Bronchial epithelial cell (primary cell): ENCODE data around the gene TEX29. TPM values are rescaled to one million over a fixed set of nuclear protein-coding genes. Genes with fewer than 3 reads are reported as not detected.

Experiments used
- DNase-seq: peaks from one replicate; pipeline ENCODE4 v3.0.0-alpha.2; 2010; ENCODE audit warnings: low read depth
- FAIRE-seq: peaks from 2 replicates; lab custom pipeline; 2011; peaks lifted over from hg19 to GRCh38; lab: Jason Lieb, UNC
- H3K27me3 ChIP-seq: 2 replicates; pipeline ENCODE4 v1.5.1; 2011; ENCODE audit warnings: low read length; ENCODE audit not compliant: control insufficient read depth, insufficient read depth
- H3K36me3 ChIP-seq: 2 replicates; pipeline ENCODE4 v1.5.1; 2011; ENCODE audit warnings: low read length; ENCODE audit not compliant: control insufficient read depth, insufficient read depth
- H3K4me3 ChIP-seq: 2 replicates; pipeline ENCODE4 v1.5.1; 2011; ENCODE audit warnings: mild to moderate bottlenecking, low read depth, low read length, control low read depth
- total RNA-seq: library from RNA; depleted of rRNA; stranded (reverse); fragments of >200 nt; gene quantifications from 2 replicates; pipeline ENCODE4 v1.2.1, GENCODE V29; 2014
- TF ChIP-seq, protein P1 (sequence below): IDR thresholded peaks from 2 replicates; pipeline ENCODE4 v1.5.1; 2011; ENCODE audit warnings: mild to moderate bottlenecking, moderate library complexity, low read length, control low read depth, inconsistent platforms; ENCODE audit not compliant: insufficient read depth, severe bottlenecking

TEX29 gene
- total RNA-seq, 1 donor from 2014 or later: not detected

DNA sequence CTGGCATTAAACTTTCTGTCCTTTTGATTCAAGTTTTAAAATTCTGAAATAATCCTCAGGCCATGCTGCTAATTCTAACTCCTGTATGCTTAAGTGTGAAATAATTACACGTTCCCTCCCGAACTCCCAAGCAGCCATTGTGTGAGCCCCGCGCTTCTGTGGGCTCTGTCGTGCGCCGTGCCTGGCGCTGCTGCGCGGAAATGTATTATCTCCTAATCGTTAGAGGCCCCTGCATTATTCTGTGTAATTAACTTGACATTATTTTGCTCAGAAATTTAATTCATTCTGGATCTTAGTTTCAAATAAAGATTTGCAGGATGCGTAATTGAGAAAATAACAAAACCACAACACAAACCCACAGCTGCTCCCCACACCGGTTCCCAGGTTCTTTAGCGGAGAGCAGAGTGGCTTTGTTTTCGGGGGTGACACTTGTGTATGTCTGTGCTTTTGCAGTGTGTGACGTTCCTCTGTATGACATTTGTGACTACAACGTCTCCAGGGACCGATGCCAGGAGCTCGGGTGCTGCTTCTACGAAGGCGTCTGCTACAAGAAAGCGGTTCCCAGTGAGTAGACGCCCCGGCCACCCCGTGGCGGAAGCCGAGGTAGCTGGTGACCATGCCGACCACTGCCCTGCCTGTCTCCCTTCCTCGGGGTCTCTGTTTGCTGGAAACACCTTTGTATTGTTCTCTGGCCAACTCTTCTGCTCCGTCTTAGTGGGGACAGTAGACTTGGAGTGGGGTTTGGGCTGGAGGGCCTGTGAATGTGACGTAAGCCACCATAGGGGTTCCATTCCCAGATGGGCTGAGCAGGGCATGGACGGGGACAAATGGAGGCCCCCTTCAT, 7.5 kb downstream of the TEX29 start:
- DNase-seq (no peak), FAIRE-seq (no peak)
- TF ChIP-seq, protein P1, sequence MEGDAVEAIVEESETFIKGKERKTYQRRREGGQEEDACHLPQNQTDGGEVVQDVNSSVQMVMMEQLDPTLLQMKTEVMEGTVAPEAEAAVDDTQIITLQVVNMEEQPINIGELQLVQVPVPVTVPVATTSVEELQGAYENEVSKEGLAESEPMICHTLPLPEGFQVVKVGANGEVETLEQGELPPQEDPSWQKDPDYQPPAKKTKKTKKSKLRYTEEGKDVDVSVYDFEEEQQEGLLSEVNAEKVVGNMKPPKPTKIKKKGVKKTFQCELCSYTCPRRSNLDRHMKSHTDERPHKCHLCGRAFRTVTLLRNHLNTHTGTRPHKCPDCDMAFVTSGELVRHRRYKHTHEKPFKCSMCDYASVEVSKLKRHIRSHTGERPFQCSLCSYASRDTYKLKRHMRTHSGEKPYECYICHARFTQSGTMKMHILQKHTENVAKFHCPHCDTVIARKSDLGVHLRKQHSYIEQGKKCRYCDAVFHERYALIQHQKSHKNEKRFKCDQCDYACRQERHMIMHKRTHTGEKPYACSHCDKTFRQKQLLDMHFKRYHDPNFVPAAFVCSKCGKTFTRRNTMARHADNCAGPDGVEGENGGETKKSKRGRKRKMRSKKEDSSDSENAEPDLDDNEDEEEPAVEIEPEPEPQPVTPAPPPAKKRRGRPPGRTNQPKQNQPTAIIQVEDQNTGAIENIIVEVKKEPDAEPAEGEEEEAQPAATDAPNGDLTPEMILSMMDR: no peak
- H3K27me3 ChIP-seq: no peaks in the 10 kb centered on the region
- H3K36me3 ChIP-seq: no peaks in the 10 kb centered on the region
- no peak overlapping the region for H3K4me3 ChIP-seq

DNA sequence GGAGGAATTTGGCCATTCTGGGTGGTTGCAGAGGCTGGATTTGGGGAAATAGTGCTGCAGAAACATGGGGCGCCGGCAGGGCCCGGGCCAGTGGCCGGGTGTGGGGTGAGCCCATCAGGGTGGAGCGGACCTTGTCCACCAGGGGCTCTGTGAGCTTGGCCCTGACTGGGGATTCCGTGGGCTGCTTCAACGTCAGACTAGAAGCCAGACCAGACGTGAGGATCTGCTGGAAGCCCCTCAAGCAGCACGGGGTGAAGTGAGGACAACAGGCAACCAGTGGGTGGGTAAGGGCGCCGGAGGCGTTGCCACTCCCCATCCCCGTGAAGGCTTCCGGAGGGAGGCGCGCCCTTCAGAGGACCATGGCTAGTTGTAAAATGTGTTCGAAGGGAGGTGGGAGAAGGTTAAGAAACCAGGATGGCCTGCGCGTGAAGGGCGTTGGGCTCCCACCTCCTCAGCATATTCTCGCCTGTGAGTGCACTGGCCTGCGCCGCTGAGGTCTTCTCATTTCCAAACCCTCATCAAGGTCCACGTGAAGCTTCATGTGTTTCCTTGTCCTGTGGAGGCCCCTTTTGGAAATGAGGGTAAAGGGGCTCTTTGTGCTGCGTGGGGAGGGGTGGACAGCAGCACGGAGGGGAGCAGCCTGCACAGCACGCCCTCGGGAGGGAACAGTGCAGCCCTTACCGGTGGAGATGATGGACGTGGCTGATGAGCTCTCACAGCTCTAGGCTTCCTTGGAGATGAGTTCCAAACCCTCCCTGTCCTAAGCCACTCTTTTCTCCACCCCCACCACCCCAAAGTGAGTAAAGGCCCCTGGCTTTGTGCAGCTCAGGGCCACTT, 8.3 kb downstream of the TEX29 start:
- H3K27me3 ChIP-seq: no peaks in the 10 kb centered on the region
- DNase-seq (no peak), FAIRE-seq (no peak)
- no peak overlapping the region for H3K4me3 ChIP-seq
- TF ChIP-seq, protein P1: no peak
- no peaks in the 10 kb centered on the region for H3K36me3 ChIP-seq

DNA sequence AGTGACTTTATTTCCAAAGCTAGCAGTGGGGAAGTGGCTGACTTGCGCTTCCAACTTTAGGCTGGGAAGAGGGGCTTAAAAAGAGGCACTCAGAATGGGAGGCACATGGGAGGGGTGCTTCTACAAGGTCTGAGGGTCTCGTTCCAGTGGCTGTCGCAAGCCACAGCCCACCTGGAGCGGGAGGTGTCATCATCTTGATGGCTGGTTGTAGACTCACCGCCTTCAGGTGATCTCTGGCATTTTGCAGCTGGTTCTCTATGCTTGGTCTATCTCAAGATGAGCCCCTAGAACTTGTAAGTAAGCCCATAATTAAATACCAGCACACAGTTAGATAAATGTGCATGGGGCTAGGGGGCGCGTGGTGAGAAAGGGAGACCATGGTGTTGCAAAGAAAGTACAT, 9.2 kb downstream of the TEX29 start:
- FAIRE-seq (no peak), DNase-seq (no peak)
- TF ChIP-seq, protein P1: no peak
- H3K4me3 ChIP-seq: no peak overlapping the region
- no peaks in the 10 kb centered on the region for H3K27me3 ChIP-seq
- H3K36me3 ChIP-seq: no peaks in the 10 kb centered on the region

DNA sequence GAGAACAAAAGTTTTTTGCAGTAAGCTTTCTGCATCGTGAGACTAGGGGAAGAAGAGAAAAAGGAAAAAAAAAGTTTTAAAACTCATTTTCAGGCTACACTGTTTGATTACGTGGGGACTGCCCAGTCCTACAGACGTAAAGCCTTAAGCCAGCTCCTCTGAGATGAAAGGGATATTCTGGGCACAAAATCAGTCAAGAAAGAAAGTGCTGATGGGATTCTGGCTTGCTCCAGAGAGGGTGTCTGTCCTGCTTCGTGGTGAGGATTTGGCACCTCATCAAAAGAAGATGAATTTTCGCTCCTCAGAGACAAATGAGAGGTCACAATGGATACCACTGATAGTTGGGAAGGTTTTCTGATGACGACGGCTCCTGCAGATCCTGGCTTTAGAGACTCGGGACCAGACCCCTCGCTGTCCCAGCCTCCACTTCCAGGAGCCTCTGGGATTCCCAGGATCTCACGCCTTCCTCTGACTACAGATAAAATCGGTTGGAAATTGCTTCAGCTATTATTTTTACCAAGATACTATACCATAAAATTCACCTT, 9.7 kb downstream of the TEX29 start:
- no peaks in the 10 kb centered on the region for H3K36me3 ChIP-seq
- H3K27me3 ChIP-seq: no peaks in the 10 kb centered on the region
- DNase-seq (no peak), FAIRE-seq (no peak)
- TF ChIP-seq, protein P1: no peak
- no peak overlapping the region for H3K4me3 ChIP-seq

DNA sequence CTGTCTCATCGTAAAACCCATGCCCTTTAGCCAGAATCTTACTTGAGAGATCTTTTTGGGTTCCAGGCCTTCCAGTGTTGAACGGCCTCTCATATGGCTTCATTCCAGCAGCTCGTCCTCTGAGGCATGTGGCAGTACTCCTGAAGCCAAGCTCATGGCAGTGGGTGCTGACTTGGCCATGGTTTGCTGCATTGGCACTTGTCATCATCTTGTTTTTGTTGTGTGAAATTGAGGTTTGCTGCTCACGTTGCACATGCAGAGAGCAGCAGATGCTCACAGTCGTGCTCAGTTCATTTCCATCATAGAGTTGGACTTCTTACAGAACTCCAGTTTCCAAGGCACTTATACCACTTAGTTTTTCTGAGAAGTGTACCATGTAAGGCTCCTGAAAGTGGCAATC, 14.9 kb downstream of the TEX29 start:
- TF ChIP-seq, protein P1: no peak
- FAIRE-seq: no peak
- Histone ChIP-seq H3K27me3 (no peaks in the 10 kb centered on the region), H3K36me3 (no peaks in the 10 kb centered on the region), H3K4me3 (no peak overlapping the region)
- DNase-seq: no peak
